ENCODE data around the gene EPC1. TPM values are rescaled to one million over a fixed set of nuclear protein-coding genes. Genes with fewer than 3 reads are reported as not detected.

Gene EPC1
- polyA plus RNA-seq, 1 donor (not counting 4 experiments of a cell fraction or from before 2014, with no cell fraction given), result 34.8 TPM

DNA sequence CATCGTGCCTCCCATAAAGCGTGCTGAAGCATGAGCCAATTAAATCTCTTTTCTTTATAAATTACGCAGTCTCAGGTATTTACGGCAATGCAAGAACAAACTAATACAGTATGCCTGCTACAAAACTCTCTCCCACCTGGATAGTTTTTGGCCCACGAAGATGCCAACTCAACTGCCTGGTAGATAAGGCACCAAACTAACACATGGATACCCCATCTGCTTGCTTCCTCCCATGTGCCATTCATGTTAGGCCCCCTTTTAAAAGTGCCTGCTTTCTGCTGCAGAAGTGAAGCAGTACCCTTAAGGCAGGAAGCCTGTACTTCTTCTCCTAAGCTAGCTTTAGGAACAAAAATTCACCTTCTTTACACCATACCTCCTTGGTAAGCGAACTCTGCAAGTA lies 15.6 kb upstream of the EPC1 start:
- FAIRE-seq (no peak), DNase-seq (ENCODE audit: low read depth, low spot score) (no peak)
- Histone ChIP-seq H3K4me2 (ENCODE audit: control insufficient read depth, extremely low read depth, insufficient read depth, low read depth, low read length) (no peak overlapping the region), H3K27me3 (ENCODE audit: control insufficient read depth, extremely low read depth, insufficient read depth, low read length) (no peaks in the 10 kb centered on the region), H3K9ac (ENCODE audit: control insufficient read depth, extremely low read depth, insufficient read depth, low read length) (no peak overlapping the region), H3K4me1 (ENCODE audit: control insufficient read depth, extremely low read depth, insufficient read depth, low read length) (no peaks in the 10 kb centered on the region), H3K9me3 (ENCODE audit: control insufficient read depth, low read depth, low read length) (no peaks in the 10 kb centered on the region), H4K20me1 (ENCODE audit: control insufficient read depth, extremely low read depth, insufficient read depth, low read length) (no peaks in the 10 kb centered on the region), H3K79me2 (ENCODE audit: control insufficient read depth, insufficient read depth, low read length) (no peaks in the 10 kb centered on the region), H3K27ac (ENCODE audit: control insufficient read depth, insufficient read depth, low read length) (no peak overlapping the region), H2AFZ (ENCODE audit: control insufficient read depth, low read length) (no peak overlapping the region), H3K36me3 (ENCODE audit: control insufficient read depth in 2 of 2, extremely low read depth in 1 of 2, insufficient read depth in 2 of 2, low read length in 2 of 2) (no peaks in the 10 kb centered on the region), H3K4me3 (ENCODE audit: control insufficient read depth in 2 of 3, extremely low read depth in 1 of 3, insufficient read depth in 2 of 3, low read depth in 1 of 3, low read length in 3 of 3) (no peak overlapping the region), H3K9me1 (ENCODE audit: control insufficient read depth, extremely low read depth, insufficient read depth, low read length) (no peaks in the 10 kb centered on the region)
- dilution Hi-C loops (cut with MboI; ENCODE audit: extremely low pct_ligation_motif_present, low sequenced_read_pairs), result no loop called here
- no peak for TF ChIP-seq EZH2 (IDR thresholded peaks at IDR 0.05; ENCODE audit: low read length)
- TF ChIP-seq, protein P1, sequence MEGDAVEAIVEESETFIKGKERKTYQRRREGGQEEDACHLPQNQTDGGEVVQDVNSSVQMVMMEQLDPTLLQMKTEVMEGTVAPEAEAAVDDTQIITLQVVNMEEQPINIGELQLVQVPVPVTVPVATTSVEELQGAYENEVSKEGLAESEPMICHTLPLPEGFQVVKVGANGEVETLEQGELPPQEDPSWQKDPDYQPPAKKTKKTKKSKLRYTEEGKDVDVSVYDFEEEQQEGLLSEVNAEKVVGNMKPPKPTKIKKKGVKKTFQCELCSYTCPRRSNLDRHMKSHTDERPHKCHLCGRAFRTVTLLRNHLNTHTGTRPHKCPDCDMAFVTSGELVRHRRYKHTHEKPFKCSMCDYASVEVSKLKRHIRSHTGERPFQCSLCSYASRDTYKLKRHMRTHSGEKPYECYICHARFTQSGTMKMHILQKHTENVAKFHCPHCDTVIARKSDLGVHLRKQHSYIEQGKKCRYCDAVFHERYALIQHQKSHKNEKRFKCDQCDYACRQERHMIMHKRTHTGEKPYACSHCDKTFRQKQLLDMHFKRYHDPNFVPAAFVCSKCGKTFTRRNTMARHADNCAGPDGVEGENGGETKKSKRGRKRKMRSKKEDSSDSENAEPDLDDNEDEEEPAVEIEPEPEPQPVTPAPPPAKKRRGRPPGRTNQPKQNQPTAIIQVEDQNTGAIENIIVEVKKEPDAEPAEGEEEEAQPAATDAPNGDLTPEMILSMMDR (optimal IDR thresholded peaks at IDR 0.05 in 1 of 3, IDR thresholded peaks at IDR 0.05 in 1 of 3, conservative IDR thresholded peaks at IDR 0.05 in 1 of 3; ENCODE audit: extremely low read depth in 1 of 3, insufficient read depth in 2 of 3, low read length in 3 of 3), result no peak

DNA sequence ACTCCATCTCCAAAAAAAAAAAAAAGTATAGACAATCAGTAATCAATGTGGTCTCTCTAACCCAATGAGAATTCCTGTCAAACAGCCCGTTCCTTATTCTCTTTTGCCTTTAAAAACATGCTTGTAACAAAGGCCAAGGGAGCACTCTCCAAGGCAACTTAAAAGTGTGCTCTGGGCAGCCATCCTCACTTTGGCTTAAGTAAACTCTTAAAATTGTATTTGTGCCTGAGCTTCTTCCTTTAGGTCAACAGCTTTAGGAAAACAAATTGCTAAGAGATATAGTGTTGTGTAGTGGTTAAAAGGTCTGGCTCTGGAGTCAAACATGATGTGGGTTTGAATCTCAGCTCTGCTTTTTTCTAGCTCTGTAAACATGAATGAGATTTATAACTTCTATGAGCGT lies 13.9 kb upstream of the EPC1 start:
- H3K27me3 ChIP-seq (ENCODE audit: control insufficient read depth, extremely low read depth, insufficient read depth, low read length), result no peaks in the 10 kb centered on the region
- H4K20me1 ChIP-seq (ENCODE audit: control insufficient read depth, extremely low read depth, insufficient read depth, low read length), result no peaks in the 10 kb centered on the region
- no peak overlapping the region for H2AFZ ChIP-seq (ENCODE audit: control insufficient read depth, low read length)
- DNase-seq (ENCODE audit: low read depth, low spot score), result no peak
- H3K9me1 ChIP-seq (ENCODE audit: control insufficient read depth, extremely low read depth, insufficient read depth, low read length), result no peaks in the 10 kb centered on the region
- H3K79me2 ChIP-seq (ENCODE audit: control insufficient read depth, insufficient read depth, low read length), result no peaks in the 10 kb centered on the region
- H3K9ac ChIP-seq (ENCODE audit: control insufficient read depth, extremely low read depth, insufficient read depth, low read length), result no peak overlapping the region
- no peak for FAIRE-seq
- no peak overlapping the region for H3K4me2 ChIP-seq (ENCODE audit: control insufficient read depth, extremely low read depth, insufficient read depth, low read depth, low read length)
- no peaks in the 10 kb centered on the region for H3K9me3 ChIP-seq (ENCODE audit: control insufficient read depth, low read depth, low read length)
- TF ChIP-seq, protein P1 (optimal IDR thresholded peaks at IDR 0.05 in 1 of 3, IDR thresholded peaks at IDR 0.05 in 1 of 3, conservative IDR thresholded peaks at IDR 0.05 in 1 of 3; ENCODE audit: extremely low read depth in 1 of 3, insufficient read depth in 2 of 3, low read length in 3 of 3), result no peak
- TF ChIP-seq EZH2 (IDR thresholded peaks at IDR 0.05; ENCODE audit: low read length), result no peak
- H3K4me3 ChIP-seq (ENCODE audit: control insufficient read depth in 2 of 3, extremely low read depth in 1 of 3, insufficient read depth in 2 of 3, low read depth in 1 of 3, low read length in 3 of 3), result no peak overlapping the region
- H3K36me3 ChIP-seq (ENCODE audit: control insufficient read depth in 2 of 2, extremely low read depth in 1 of 2, insufficient read depth in 2 of 2, low read length in 2 of 2), result no peaks in the 10 kb centered on the region
- dilution Hi-C loops (cut with MboI; ENCODE audit: extremely low pct_ligation_motif_present, low sequenced_read_pairs), result no loop called here
- H3K27ac ChIP-seq (ENCODE audit: control insufficient read depth, insufficient read depth, low read length), result no peak overlapping the region
- no peaks in the 10 kb centered on the region for H3K4me1 ChIP-seq (ENCODE audit: control insufficient read depth, extremely low read depth, insufficient read depth, low read length)
